PC-3 (cell line): Measurements from ENCODE around the gene ESYT2. TPM values are rescaled to one million over a fixed set of nuclear protein-coding genes. Genes with fewer than 3 reads are reported as not detected.

Source experiments
- ATAC-seq: fragments of 200-7000 bp; cut with Tn5 transposase; 2 replicates; pipeline ENCODE4 v1.9.1; 2020; ENCODE audit warnings: mild to moderate bottlenecking, moderate library complexity
- BruUV-seq: library from RNA; stranded (reverse); fragments of 400-500 nt; replicated peaks from 2 replicates; lab custom pipeline; 2021; lab: Mats Ljungman, UMichigan
- CTCF ChIA-PET: fragments of 300-600 bp; sonication (Branson Sonifier 250); formaldehyde crosslinking; loops from one replicate; lab custom pipeline; 2022; ENCODE audit warnings: antibody characterized with exemption; lab: Charles Lee
- POLR2A ChIA-PET: fragments of 300-600 bp; sonication (Branson Sonifier 250); formaldehyde crosslinking; loops from one replicate; lab custom pipeline; 2022; ENCODE audit warnings: antibody characterized with exemption; ENCODE audit not compliant: unreplicated experiment; lab: Charles Lee
- DNase-seq: peaks from one replicate; pipeline ENCODE4 v3.0.0-alpha.2; 2015
- H2AFZ ChIP-seq: fragments of 300-600 bp; sonication (generic); 2 replicates; pipeline ENCODE4 v1.6.0; 2016; ENCODE audit warnings: antibody characterized with exemption, low read length
- H3F3A ChIP-seq: fragments of 300-600 bp; sonication (generic); one replicate; pipeline ENCODE4 v1.6.0; 2017; ENCODE audit warnings: antibody characterized with exemption, low read length, control low read depth, mild to moderate bottlenecking; ENCODE audit not compliant: unreplicated experiment
- H3K27ac ChIP-seq: fragments of 300-600 bp; sonication (generic); 2 replicates; pipeline ENCODE4 v1.5.1; 2016; ENCODE audit warnings: mild to moderate bottlenecking, low read length
- H3K27me3 ChIP-seq: fragments of 300-600 bp; sonication (generic); 2 replicates; pipeline ENCODE4 v1.6.1; 2016; ENCODE audit warnings: low read length, mixed read lengths
- H3K36me3 ChIP-seq: fragments of 300-600 bp; sonication (generic); 2 replicates; pipeline ENCODE4 v1.6.1; 2016; ENCODE audit warnings: low read depth, mixed run types, low read length, mixed read lengths
- H3K4me1 ChIP-seq: fragments of 300-600 bp; sonication (generic); 2 replicates; pipeline ENCODE4 v1.5.1; 2016; ENCODE audit warnings: low read length; ENCODE audit not compliant: insufficient read depth
- H3K4me2 ChIP-seq: fragments of 300-600 bp; sonication (generic); 2 replicates; pipeline ENCODE4 v1.6.0; 2016; ENCODE audit warnings: low read length
- H3K4me3 ChIP-seq: fragments of 300-600 bp; sonication (generic); 2 replicates; pipeline ENCODE4 v1.5.1; 2016; ENCODE audit warnings: mild to moderate bottlenecking, low read length, mixed read lengths
- H3K79me2 ChIP-seq: fragments of 300-600 bp; sonication (generic); 2 replicates; pipeline ENCODE4 v1.6.1; 2017; ENCODE audit warnings: low read length, mixed read lengths
- H3K9ac ChIP-seq: fragments of 300-600 bp; sonication (generic); 2 replicates; pipeline ENCODE4 v1.6.0; 2016; ENCODE audit warnings: mild to moderate bottlenecking, low read length
- H3K9me2 ChIP-seq: fragments of 300-600 bp; sonication (generic); replicated peaks from 2 replicates; pipeline ENCODE4 v1.6.1; 2016; ENCODE audit warnings: mixed run types, low read length, mixed read lengths
- H3K9me3 ChIP-seq: fragments of 300-600 bp; sonication (generic); 2 replicates; pipeline ENCODE4 v1.6.1; 2016; ENCODE audit warnings: low read length, mixed read lengths
- H4K20me1 ChIP-seq: fragments of 300-600 bp; sonication (generic); 2 replicates; pipeline ENCODE4 v1.6.1; 2016; ENCODE audit warnings: low read length, mixed read lengths
- EZH2 ChIP-seq: fragments of 300-600 bp; sonication (generic); IDR thresholded peaks from one replicate; pipeline ENCODE4 v1.6.1; 2017; ENCODE audit warnings: antibody characterized with exemption, mild to moderate bottlenecking, low read length; ENCODE audit not compliant: unreplicated experiment
- EZH2phosphoT487 ChIP-seq: fragments of 300-600 bp; sonication (generic); IDR thresholded peaks from 2 replicates; pipeline ENCODE4 v1.6.1; 2018; ENCODE audit warnings: mild to moderate bottlenecking, antibody characterized with exemption, low read length, borderline replicate concordance
- intact Hi-C: fragments of 100-400 bp; cut with micrococcal nuclease; formaldehyde crosslinking; loops from 2 replicates; pipeline ENCODE4 v1.9.0; 2023
- total RNA-seq: library from RNA; depleted of rRNA; stranded (reverse); fragments of >200 nt; gene quantifications from 2 replicates; pipeline ENCODE4 v1.2.3, GENCODE V29; 2014
- TF ChIP-seq, protein P1 (sequence below): fragments of 300-600 bp; sonication (generic); conservative IDR thresholded peaks from 2 replicates; pipeline ENCODE4 v1.5.1; 2017; ENCODE audit warnings: antibody characterized with exemption, low read depth, mild to moderate bottlenecking, low read length

The ESYT2 gene
- total RNA-seq, 1 experiment from 2014 or later: 76.1 TPM

GRCh38 chr7:158828133-158829020 lies 932 bp downstream of the ESYT2 start:
- no peaks in the 10 kb centered on the region for H3K9me2 ChIP-seq
- ChIA-PET CTCF (no interaction called here), POLR2A (interaction anchor here (0.6 to 1.0 kb wide), 5 partner anchors 22 to 210 kb away, joined by 3 to 14 read pairs (median 10); no protein-coding TSS in a partner anchor)
- DNase-seq (no peak), ATAC-seq (peak; percentile 8)
- H3K27ac ChIP-seq: peak overlapping the region; percentile 68
- no peaks in the 10 kb centered on the region for H3K27me3 ChIP-seq
- 0 out of 2 replicates have a peak overlapping the region, but pooled peaks have one; percentile 6 for H2AFZ ChIP-seq
- H3K36me3 ChIP-seq: no peaks in the 10 kb centered on the region
- no TSS peak for BruUV-seq
- H3K4me3 ChIP-seq: peak overlapping the region; percentile 99
- H3K9me3 ChIP-seq: no peaks in the 10 kb centered on the region
- peaks cover 17% of the 10 kb centered on the region for H3K4me1 ChIP-seq
- H3K4me2 ChIP-seq: peak overlapping the region; percentile 85
- peaks cover 15% of the 10 kb centered on the region for H4K20me1 ChIP-seq
- no peak for TF ChIP-seq EZH2phosphoT487
- TF ChIP-seq, protein P1, sequence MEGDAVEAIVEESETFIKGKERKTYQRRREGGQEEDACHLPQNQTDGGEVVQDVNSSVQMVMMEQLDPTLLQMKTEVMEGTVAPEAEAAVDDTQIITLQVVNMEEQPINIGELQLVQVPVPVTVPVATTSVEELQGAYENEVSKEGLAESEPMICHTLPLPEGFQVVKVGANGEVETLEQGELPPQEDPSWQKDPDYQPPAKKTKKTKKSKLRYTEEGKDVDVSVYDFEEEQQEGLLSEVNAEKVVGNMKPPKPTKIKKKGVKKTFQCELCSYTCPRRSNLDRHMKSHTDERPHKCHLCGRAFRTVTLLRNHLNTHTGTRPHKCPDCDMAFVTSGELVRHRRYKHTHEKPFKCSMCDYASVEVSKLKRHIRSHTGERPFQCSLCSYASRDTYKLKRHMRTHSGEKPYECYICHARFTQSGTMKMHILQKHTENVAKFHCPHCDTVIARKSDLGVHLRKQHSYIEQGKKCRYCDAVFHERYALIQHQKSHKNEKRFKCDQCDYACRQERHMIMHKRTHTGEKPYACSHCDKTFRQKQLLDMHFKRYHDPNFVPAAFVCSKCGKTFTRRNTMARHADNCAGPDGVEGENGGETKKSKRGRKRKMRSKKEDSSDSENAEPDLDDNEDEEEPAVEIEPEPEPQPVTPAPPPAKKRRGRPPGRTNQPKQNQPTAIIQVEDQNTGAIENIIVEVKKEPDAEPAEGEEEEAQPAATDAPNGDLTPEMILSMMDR: no peak
- no peak for TF ChIP-seq EZH2
- H3K9ac ChIP-seq: peak overlapping the region; percentile 90
- H3K79me2 ChIP-seq: peaks cover 57% of the 10 kb centered on the region
- intact Hi-C loops: loop anchor here (1.0 to 2.0 kb wide), 4 partner anchors 10 to 46 kb away; partner anchors contain the start of gene DYNC2I1
- H3F3A ChIP-seq: no peaks in the 10 kb centered on the region

DNA sequence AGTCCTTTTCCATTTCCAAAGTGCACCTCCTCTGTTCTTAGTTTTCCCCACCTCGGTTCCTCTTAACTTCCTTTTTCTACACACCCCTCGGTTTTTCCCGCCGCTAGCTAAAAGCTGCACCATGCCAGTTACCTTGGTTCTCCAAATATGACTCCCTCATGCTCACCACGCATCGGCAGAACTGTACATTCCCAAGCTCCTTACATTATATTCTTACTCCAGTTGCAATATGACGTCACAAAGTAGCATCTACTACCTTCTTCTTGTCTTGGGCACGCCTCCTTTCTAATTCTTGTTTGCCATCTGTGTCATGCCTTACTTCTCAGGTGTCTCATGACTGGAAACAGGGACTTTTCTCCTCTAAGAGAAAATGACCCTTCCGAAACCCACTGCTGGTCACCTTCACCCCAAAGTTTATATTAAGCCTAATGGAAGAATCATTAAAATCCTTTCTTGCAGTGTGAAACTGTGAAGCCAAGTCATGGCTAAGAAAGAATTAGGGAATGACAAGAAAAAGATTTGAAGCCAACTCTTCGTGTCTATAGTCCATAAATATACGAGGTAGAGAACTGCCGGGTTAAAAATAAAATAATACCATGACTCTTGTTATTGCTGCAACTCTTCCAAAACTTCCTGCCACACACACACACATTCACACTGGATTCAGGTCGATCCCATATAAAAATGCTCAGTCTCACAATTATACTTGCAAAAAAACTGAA lies 1.7 kb downstream of the ESYT2 start:
- BruUV-seq: TSS peak; percentile 74
- DNase-seq (peak; percentile 36), ATAC-seq (no peak)
- H3K4me2 ChIP-seq: peak overlapping the region; percentile 85
- peaks cover 17% of the 10 kb centered on the region for H3K4me1 ChIP-seq
- CTCF ChIA-PET: no interaction called here
- H3K9me2 ChIP-seq: no peaks in the 10 kb centered on the region
- TF ChIP-seq, protein P1: no peak
- TF ChIP-seq EZH2: no peak
- no peak for TF ChIP-seq EZH2phosphoT487
- H3K27ac ChIP-seq: peak overlapping the region; percentile 68; the same call in 1 of the 2 replicates
- intact Hi-C loops: loop anchor here (2.0 kb wide), 2 partner anchors 29 to 45 kb away; partner anchors contain the start of gene DYNC2I1
- H3K27me3 ChIP-seq: no peaks in the 10 kb centered on the region
- POLR2A ChIA-PET: interaction anchor here (0.7 kb wide), 1 partner anchor 178 kb away, joined by 8 read pairs; no protein-coding TSS in a partner anchor
- no peaks in the 10 kb centered on the region for H3K9me3 ChIP-seq
- peaks cover 65% of the 10 kb centered on the region for H3K79me2 ChIP-seq
- peak overlapping the region; percentile 99 for H3K4me3 ChIP-seq
- no peak overlapping the region for H2AFZ ChIP-seq
- H3K9ac ChIP-seq: peak overlapping the region; percentile 90
- H4K20me1 ChIP-seq: peaks cover 15% of the 10 kb centered on the region
- H3K36me3 ChIP-seq: no peaks in the 10 kb centered on the region
- no peaks in the 10 kb centered on the region for H3F3A ChIP-seq
